ENCODE results near the gene IQCK. TPM values are rescaled to one million over a fixed set of nuclear protein-coding genes. Genes with fewer than 3 reads are reported as not detected.

The IQCK gene
- total RNA-seq, 3 donors from 2014 or later = 25.9 to 63.8 (median 34.7) TPM

GRCh38 chr16:19884611-19885450, 166.8 kb downstream of the IQCK start, which contains the start of gene GPRC5B:
TSS of gene GPRC5B (minus strand) at chr16:19884848. CDS start at chr16:19872845, 12,003 bp downstream.
- TF ChIP-seq CTCF (IDR thresholded peaks at IDR 0.05) = no peak
- peak in 1 of 3 donors; percentile 11 for TF ChIP-seq POLR2AphosphoS5 (IDR thresholded peaks at IDR 0.05)
- no peaks in the 10 kb centered on the region for H3K4me1 ChIP-seq
- peak within 1 kb of the TSS; percentile 77 to 92 (median 82) for H3K4me3 ChIP-seq
- H3K27ac ChIP-seq = peak within 1 kb of the TSS; percentile 79 to 80
- no peaks in the 10 kb centered on the region for H3K9me3 ChIP-seq
- intact Hi-C loops (cut with DNase I; ENCODE audit: low total_unique reads) = loop anchor here (10.0 kb wide), 2 partner anchors 170 to 290 kb away; partner anchors contain the start of genes IQCK and KNOP1
- DNase-seq (ENCODE audit: low spot score in 2 of 2) = peak in 1 of 2 donors; percentile 32
- no peaks in the 10 kb centered on the region for H3K27me3 ChIP-seq
- no peaks in the 10 kb centered on the region for H3K36me3 ChIP-seq

- no peaks in the 10 kb centered on the region for H3K27me3 ChIP-seq
- intact Hi-C loops (cut with DNase I; ENCODE audit: low total_unique reads) = loop anchor here (10.0 kb wide), 2 partner anchors 171 to 291 kb away; partner anchors contain the start of genes IQCK and KNOP1
- DNase-seq (ENCODE audit: low spot score in 2 of 2) = no peak
- H3K4me3 ChIP-seq = peak overlapping the region; percentile 77 to 92 (median 82)
- H3K4me1 ChIP-seq = no peaks in the 10 kb centered on the region
- TF ChIP-seq POLR2AphosphoS5 (IDR thresholded peaks at IDR 0.05) (no peak), CTCF (IDR thresholded peaks at IDR 0.05) (no peak), POLR2A (IDR thresholded peaks at IDR 0.05) (no peak)
- peak overlapping the region; percentile 25 to 44 for H3K27ac ChIP-seq
- H3K9me3 ChIP-seq = no peaks in the 10 kb centered on the region
- H3K36me3 ChIP-seq = no peaks in the 10 kb centered on the region
These were observed 167.5 kb downstream of the IQCK start for GRCh38 chr16:19885451-19886072.

- intact Hi-C loops (cut with DNase I; ENCODE audit: low total_unique reads) = loop anchor here (10.0 kb wide), 2 partner anchors 172 to 292 kb away; partner anchors contain the start of genes IQCK and KNOP1
- peak; percentile 60 to 78 for DNase-seq (ENCODE audit: low spot score in 2 of 2)
- Histone ChIP-seq H3K27ac (peak overlapping the region in 1 of 2 donors; percentile 44), H3K9me3 (no peaks in the 10 kb centered on the region), H3K4me1 (no peaks in the 10 kb centered on the region), H3K4me3 (peak overlapping the region; percentile 77 to 92 (median 82)), H3K27me3 (no peaks in the 10 kb centered on the region), H3K36me3 (no peaks in the 10 kb centered on the region)
- peak; percentile 99 to 100 (median 100) for TF ChIP-seq CTCF (IDR thresholded peaks at IDR 0.05)
- peak in 2 of 3 donors; percentile 32 to 59 for TF ChIP-seq POLR2AphosphoS5 (IDR thresholded peaks at IDR 0.05)
- no peak for TF ChIP-seq POLR2A (IDR thresholded peaks at IDR 0.05)
These were observed 168.2 kb downstream of the IQCK start for GRCh38 chr16:19886073-19886941.

- H3K4me3 ChIP-seq = no peak overlapping the region
- no peaks in the 10 kb centered on the region for H3K27me3 ChIP-seq
- no peak overlapping the region for H3K27ac ChIP-seq
- no peaks in the 10 kb centered on the region for H3K4me1 ChIP-seq
- TF ChIP-seq POLR2AphosphoS5 (IDR thresholded peaks at IDR 0.05) (no peak), POLR2A (IDR thresholded peaks at IDR 0.05) (no peak), CTCF (IDR thresholded peaks at IDR 0.05) (no peak)
- no peaks in the 10 kb centered on the region for H3K9me3 ChIP-seq
- no peak for DNase-seq (ENCODE audit: low spot score in 2 of 2)
- intact Hi-C loops (cut with DNase I; ENCODE audit: low total_unique reads) = loop anchor here (10.0 kb wide), 2 partner anchors 174 to 294 kb away; partner anchors contain the start of genes IQCK and KNOP1
- H3K36me3 ChIP-seq = no peaks in the 10 kb centered on the region
These were observed 170.8 kb downstream of the IQCK start for GRCh38 chr16:19888834-19889233.

Data from breast epithelium (tissue), 4 donors.